GM19240 (cell line): ENCODE results near the gene PC.

Experiments used
- DNase-seq: peaks from one replicate; pipeline ENCODE4 v3.0.0; 2011; ENCODE audit warnings: low spot score; ENCODE audit not compliant: insufficient read length

PC gene

GRCh38 chr11:66857234-66857926, 100.8 kb downstream of the PC start:
- DNase-seq = no peak

GRCh38 chr11:66856496-66857233, 101.5 kb downstream of the PC start, which contains the start of gene LRFN4:
TSS of gene LRFN4 (plus strand) at chr11:66857064. CDS start at chr11:66857745, 681 bp downstream.
- DNase-seq = peak; percentile 45

- DNase-seq = peak; percentile 97
Measured at GRCh38 chr11:66855574-66856495, 102.3 kb downstream of the PC start.

GRCh38 chr11:66854729-66855211, 103.4 kb downstream of the PC start:
- DNase-seq = no peak

- DNase-seq = no peak
Measured at GRCh38 chr11:66854231-66854661, 103.9 kb downstream of the PC start.

- no peak for DNase-seq
Measured at GRCh38 chr11:66853242-66854229, 104.6 kb downstream of the PC start.

- DNase-seq = no peak
Measured at GRCh38 chr11:66852466-66853241, 105.5 kb downstream of the PC start.

- DNase-seq = no peak
Measured at GRCh38 chr11:66851698-66852465, 106.3 kb downstream of the PC start.

GRCh38 chr11:66851239-66851596, 107.0 kb downstream of the PC start:
- DNase-seq = no peak

GRCh38 chr11:66850588-66851238, 107.5 kb downstream of the PC start:
- DNase-seq = no peak

- DNase-seq = no peak
Measured at GRCh38 chr11:66850235-66850587, 108.0 kb downstream of the PC start.

GRCh38 chr11:66849501-66850234, 108.5 kb downstream of the PC start:
- no peak for DNase-seq

- no peak for DNase-seq
Measured at GRCh38 chr11:66848671-66849500, 109.3 kb downstream of the PC start.

- no peak for DNase-seq
Measured at GRCh38 chr11:66847461-66848232, 110.5 kb downstream of the PC start.

GRCh38 chr11:66846671-66847091, 111.5 kb downstream of the PC start:
- DNase-seq = no peak

- no peak for DNase-seq
Measured at GRCh38 chr11:66845876-66846212, 112.3 kb downstream of the PC start.
